Tibial artery (tissue), 4 donors: Measurements from ENCODE around the gene BMP5.

Source experiments
- DNase-seq, 2 donors: peaks; one replicate each; pipeline ENCODE4 v3.0.0-alpha.2; 2019
- H3K27ac ChIP-seq, 2 donors: fragments of 200-600 bp; sonication (generic) in 1 of 2; 1 replicate in 1 of 2; 2 replicates in 1 of 2; pipeline ENCODE4 v1.5.1; 2018 to 2019; ENCODE audit warnings: mild to moderate bottlenecking in 1 of 2
- H3K27me3 ChIP-seq, 2 donors: fragments of 200-600 bp; sonication (generic) in 1 of 2; one replicate each; pipeline versions ENCODE4 v1.5.1 to v1.6.0; 2016 to 2019
- H3K36me3 ChIP-seq, 3 donors: fragments of 200-600 bp; sonication (generic) in 2 of 3; one replicate each; pipeline ENCODE4 v1.5.1; 2016 to 2019; ENCODE audit warnings: mild to moderate bottlenecking in 2 of 3
- H3K4me1 ChIP-seq, 4 donors: fragments of 200-600 bp; sonication (generic) in 2 of 4; 1 replicate in 3 of 4; 2 replicates in 1 of 4; pipeline ENCODE4 v1.5.1; 2016 to 2019
- H3K4me3 ChIP-seq, 2 donors: fragments of 200-600 bp; sonication (generic) in 1 of 2; 1 replicate in 1 of 2; 2 replicates in 1 of 2; pipeline ENCODE4 v1.5.1; 2018 to 2019; ENCODE audit warnings: mild to moderate bottlenecking in 2 of 2
- H3K9me3 ChIP-seq, 3 donors: fragments of 200-600 bp; sonication (generic) in 1 of 3; one replicate each; pipeline ENCODE4 v1.5.1; 2016 to 2019
- intact Hi-C: fragments of 100-400 bp; cut with DNase I; formaldehyde crosslinking; loops from one replicate; pipeline ENCODE4 v1.15.0; 2023; ENCODE audit warnings: low total_unique reads
- TF ChIP-seq, protein P1 (sequence below), 2 experiments: fragments of 200-600 bp in 1 of 2; fragments of 450-650 bp in 1 of 2; IDR thresholded peaks; one replicate each; pipeline ENCODE4 v1.5.1; 2017 to 2019; ENCODE audit warnings: antibody characterized with exemption in 2 of 2, mild to moderate bottlenecking in 1 of 2, moderate library complexity in 1 of 2

Gene BMP5

DNA sequence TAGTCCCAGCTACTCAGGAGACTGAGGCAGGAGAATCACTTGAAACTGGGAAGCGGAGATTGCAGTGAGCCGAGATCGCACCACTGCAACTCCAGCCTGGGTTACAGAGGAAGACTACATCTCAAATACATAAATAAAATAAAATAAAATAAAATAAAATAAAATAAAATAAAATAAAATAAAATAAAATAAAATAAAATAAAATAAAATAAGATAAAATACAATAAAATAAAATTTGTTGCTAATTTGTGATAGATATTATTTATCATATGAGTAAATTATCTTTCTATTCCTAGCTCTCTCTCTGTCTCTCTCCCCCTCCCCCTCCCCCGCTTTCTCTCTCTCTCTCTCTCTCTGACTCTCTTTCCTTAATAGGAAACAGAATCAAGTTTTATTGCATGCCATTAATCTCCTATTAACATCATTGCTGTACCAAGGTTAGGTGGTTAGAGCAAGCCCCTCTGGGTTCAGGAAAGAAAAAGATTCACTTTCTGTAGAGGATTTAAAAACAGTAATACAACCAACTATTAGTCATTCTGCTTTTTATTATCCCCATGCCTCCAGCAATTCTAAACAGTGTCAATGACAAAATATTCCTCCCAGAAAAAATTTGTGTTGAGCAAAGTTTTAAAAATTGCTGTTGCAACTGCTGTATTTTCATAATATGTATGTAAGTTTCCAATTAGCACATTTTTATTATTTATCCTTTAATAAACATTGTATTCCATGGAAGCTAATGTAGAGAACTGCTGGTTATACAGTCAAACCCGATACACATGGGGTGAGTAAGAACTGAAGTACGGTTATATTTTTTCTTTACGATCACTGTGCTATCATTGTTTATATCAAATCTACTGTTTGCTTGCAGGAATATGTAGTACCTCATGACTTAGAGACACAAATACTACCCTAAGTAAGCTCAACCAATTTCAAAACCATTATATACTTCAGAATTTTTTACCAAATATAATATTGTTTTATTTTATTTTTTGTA is 22.1 kb downstream of the BMP5 start:
- H3K27ac ChIP-seq = no peak overlapping the region
- intact Hi-C loops = no loop called here
- TF ChIP-seq, protein P1, sequence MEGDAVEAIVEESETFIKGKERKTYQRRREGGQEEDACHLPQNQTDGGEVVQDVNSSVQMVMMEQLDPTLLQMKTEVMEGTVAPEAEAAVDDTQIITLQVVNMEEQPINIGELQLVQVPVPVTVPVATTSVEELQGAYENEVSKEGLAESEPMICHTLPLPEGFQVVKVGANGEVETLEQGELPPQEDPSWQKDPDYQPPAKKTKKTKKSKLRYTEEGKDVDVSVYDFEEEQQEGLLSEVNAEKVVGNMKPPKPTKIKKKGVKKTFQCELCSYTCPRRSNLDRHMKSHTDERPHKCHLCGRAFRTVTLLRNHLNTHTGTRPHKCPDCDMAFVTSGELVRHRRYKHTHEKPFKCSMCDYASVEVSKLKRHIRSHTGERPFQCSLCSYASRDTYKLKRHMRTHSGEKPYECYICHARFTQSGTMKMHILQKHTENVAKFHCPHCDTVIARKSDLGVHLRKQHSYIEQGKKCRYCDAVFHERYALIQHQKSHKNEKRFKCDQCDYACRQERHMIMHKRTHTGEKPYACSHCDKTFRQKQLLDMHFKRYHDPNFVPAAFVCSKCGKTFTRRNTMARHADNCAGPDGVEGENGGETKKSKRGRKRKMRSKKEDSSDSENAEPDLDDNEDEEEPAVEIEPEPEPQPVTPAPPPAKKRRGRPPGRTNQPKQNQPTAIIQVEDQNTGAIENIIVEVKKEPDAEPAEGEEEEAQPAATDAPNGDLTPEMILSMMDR (IDR thresholded peaks at IDR 0.05) = no peak
- H3K9me3 ChIP-seq = no peaks in the 10 kb centered on the region
- no peaks in the 10 kb centered on the region for H3K27me3 ChIP-seq
- H3K4me3 ChIP-seq = no peak overlapping the region
- H3K4me1 ChIP-seq = no peaks in the 10 kb centered on the region
- DNase-seq = no peak
- no peaks in the 10 kb centered on the region for H3K36me3 ChIP-seq

- Histone ChIP-seq H3K27me3 (no peaks in the 10 kb centered on the region), H3K4me3 (no peak overlapping the region), H3K4me1 (no peaks in the 10 kb centered on the region), H3K9me3 (no peaks in the 10 kb centered on the region), H3K36me3 (no peaks in the 10 kb centered on the region), H3K27ac (no peak overlapping the region)
- no peak for DNase-seq
- intact Hi-C loops = no loop called here
- TF ChIP-seq, protein P1 (IDR thresholded peaks at IDR 0.05) = no peak
Observed at GRCh38 chr6:55841341-55841740, 34.0 kb downstream of the BMP5 start.

GRCh38 chr6:55839080-55839479 is 36.3 kb downstream of the BMP5 start:
- Histone ChIP-seq H3K27ac (no peak overlapping the region), H3K4me3 (no peak overlapping the region), H3K27me3 (no peaks in the 10 kb centered on the region), H3K36me3 (no peaks in the 10 kb centered on the region), H3K9me3 (no peaks in the 10 kb centered on the region), H3K4me1 (no peaks in the 10 kb centered on the region)
- no peak for DNase-seq
- intact Hi-C loops = no loop called here
- TF ChIP-seq, protein P1 (IDR thresholded peaks at IDR 0.05) = no peak

GRCh38 chr6:55836945-55837344 is 38.4 kb downstream of the BMP5 start:
- DNase-seq = no peak
- Histone ChIP-seq H3K4me3 (no peak overlapping the region), H3K36me3 (no peaks in the 10 kb centered on the region), H3K9me3 (no peaks in the 10 kb centered on the region), H3K4me1 (no peaks in the 10 kb centered on the region), H3K27ac (no peak overlapping the region), H3K27me3 (no peaks in the 10 kb centered on the region)
- TF ChIP-seq, protein P1 (IDR thresholded peaks at IDR 0.05) = no peak
- intact Hi-C loops = no loop called here

- intact Hi-C loops = no loop called here
- Histone ChIP-seq H3K27me3 (no peaks in the 10 kb centered on the region), H3K36me3 (no peaks in the 10 kb centered on the region), H3K9me3 (no peaks in the 10 kb centered on the region), H3K4me1 (no peaks in the 10 kb centered on the region), H3K4me3 (no peak overlapping the region), H3K27ac (no peak overlapping the region)
- TF ChIP-seq, protein P1 (IDR thresholded peaks at IDR 0.05) = no peak
- no peak for DNase-seq
Observed at GRCh38 chr6:55836481-55836880, 38.9 kb downstream of the BMP5 start.
